ENCODE results near the gene CFHR3. TPM values are rescaled to one million over a fixed set of nuclear protein-coding genes. Genes with fewer than 3 reads are reported as not detected.
"Not testable (repeated sequence)": the region's sequence is repeated elsewhere in the genome, so short reads cannot be mapped to it uniquely, and the experiment has no call there.

CFHR3 gene
- total RNA-seq, result 0.39 TPM
- long read RNA-seq, result 0 reads

DNA sequence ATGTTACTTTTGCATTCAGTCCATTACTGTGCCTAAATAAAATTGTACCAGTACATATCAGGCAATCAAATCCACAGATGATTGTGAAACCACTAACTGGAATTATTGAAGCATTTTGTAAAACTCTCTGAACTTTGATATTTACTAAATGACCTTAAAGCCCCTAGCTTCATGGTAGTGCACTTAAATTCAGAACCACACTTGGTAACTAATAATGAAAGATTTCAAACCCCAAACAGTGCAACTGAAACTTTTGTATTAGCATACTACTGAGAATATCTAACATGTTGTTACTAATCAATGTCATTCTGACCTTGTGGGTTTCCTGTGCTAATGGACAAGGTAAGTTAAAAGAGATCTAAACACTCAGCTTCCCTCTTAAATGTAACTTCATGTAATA, at the start of gene CFHR3:
Gene CFHR3 (plus strand): TSS at position 238 of the 400 bp plus-strand sequence. CDS start 47 bp downstream, at position 285.
- DNase-seq (ENCODE audit: low spot score), result no peak

DNA sequence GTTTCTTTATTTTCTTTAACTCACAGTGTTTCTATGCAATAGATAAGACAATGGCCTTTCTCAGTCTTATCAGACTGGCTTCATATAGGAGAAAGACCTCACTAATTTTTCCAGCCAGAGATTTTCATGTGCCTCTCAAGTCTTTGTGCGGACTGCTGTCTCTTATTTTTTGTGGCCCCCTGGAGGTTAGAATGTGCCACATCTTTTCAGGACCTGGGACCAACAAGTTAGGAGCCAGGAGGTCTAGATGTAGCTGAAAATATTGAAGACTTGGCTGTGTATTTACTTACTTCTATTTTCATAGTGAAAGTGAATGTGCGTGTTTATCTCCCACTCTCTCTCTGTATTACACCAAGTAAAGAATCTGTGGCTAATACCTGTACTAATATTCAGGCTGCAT, 42.1 kb upstream of the CFHR3 start:
- DNase-seq (ENCODE audit: low spot score), result no peak

DNA sequence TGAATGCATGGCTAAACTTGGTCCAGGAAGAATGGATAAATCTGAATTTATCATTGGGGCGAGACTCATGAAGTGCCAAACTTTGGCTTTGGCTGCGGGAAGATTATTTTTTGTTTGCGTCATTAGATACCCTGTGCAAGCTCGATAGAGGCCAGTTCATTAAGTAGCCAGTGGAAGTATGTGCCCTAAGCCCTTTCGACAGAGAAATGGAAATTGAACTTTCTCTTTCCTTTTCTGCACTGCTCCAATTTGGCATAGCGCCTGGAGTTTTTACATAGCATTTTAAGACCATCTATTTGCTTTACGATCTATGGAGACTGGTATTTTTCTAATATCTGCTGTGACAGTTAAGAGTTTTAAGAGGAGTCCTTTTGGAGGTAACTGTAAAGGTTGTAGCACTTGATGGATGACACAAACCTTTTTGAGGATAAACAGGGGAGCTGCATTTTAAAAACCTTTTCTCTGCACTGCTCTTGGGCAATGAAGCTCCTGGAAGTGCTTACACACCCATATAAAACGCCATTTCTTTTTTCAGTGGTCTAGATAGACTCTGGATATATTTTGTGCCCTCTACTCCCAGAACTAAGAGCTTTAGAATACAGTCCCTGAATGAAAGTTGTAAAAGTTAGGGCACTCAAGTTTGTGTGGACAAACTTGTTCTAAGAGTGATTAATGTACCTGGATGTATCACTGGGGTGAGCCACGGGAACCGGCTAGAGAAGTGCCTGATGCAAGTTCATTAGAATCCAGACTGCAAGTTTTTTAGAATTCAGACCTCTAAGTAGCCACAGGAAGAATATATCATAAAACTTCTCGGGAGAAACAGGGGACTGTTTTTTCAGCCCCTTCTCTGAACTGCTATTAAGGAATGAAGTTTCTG, 41.3 kb upstream of the CFHR3 start:
- no peak for DNase-seq (ENCODE audit: low spot score)

DNA sequence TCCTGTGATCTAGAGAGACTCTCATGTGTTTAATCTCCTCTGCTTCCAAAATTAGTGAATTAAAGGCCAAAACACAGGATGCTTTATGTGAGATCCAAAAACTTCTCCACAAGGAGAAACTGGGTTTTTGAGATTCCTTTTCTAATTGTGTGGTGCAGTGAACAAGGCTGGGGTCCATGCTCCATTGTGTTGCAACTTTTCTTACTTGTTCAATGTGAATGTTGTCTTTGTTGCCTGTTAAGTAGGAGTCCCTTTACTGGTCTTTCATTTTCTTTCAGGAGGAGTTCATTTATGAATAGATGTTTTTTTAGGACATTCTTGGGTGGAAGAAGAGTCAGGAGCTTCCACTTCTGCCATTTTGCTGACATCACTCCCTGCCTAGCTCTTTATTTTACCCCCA, 40.6 kb upstream of the CFHR3 start:
- DNase-seq (ENCODE audit: low spot score), result no peak

DNA sequence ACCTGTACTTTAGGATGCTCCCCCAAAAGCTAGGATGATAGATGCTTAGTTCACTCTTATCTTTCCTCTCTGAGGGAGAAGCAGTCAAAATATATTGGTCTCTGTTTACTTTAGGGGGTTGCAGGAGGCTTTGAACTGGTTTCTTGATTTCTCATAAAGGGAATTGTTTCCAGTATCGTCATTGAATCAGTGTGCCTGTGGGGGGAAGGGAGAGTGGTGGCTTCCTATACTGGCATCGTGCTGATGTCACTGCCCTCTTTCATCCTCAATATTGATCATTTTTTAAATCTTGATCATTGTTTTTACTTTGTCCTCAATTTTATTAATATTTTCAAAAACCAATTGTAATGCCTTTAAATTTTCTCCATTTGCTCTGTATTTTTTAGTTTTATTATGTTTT, 40.2 kb upstream of the CFHR3 start:
- no peak for DNase-seq (ENCODE audit: low spot score)

DNA sequence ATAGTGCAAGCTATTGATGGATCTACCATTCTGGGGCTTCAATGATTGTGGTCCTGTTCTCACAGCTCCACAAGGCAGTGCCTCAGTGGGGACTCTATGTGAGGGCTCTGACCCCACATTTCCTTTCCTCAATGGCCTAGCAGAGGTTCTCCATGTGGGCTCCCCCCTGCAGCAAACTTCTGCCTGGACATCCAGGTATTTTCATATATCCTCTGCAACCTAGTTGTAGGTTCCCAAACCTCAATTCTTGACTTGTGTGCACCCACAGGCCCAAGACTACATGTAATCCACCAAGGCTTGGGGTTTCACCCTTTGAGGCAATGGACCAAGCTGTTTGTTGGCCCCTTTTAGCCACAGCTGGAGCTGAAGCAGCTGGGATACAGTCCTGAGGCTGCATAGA, 35.9 kb upstream of the CFHR3 start:
- no peak for DNase-seq (ENCODE audit: low spot score)

DNA sequence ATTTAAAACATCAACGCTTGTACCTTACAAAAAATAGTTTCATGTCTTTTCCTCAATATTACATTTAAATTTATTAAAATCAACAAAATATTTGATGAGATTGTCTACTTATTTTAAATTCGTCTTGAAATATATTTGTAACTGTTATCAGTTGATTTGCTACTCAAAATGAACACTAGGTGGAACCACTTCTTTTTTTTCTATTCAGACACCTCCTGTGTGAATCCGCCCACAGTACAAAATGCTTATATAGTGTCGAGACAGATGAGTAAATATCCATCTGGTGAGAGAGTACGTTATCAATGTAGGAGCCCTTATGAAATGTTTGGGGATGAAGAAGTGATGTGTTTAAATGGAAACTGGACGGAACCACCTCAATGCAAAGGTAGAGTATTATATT, 31.4 kb upstream of the CFHR3 start:
- not testable (repeated sequence) for DNase-seq (ENCODE audit: low spot score)

DNA sequence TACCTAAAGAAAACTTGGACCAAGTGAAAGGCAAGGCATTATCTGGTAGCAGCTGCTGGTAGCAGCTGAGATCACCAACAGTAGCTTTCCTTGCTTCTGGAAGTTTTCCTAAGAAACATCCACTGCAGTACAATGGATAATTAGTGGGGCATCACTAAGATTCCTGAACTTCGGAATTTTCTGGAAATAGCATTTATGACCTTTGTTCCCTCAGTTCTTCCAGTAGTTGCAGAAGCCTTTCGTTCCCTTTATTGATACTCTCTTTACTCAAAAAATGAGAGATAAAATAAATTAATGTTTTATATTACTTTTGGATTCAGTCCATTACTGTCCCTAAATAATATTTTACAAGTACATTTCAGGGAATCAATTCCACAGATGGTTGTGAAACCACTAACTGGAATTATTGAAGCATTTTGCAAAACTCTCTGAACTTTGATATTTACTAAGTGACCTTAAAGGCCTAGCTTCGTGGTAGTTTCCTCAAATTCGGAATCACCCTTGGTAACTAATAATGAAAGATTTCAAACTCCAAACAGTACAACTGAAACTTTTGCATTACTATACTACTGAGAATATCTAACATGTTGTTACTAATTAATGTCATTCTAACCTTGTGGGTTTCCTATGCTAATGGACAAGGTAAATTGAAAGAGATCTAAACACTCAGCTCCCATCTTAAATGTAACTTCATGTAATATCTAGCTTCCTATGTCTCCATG, 9.5 kb upstream of the CFHR3 start:
- DNase-seq (ENCODE audit: low spot score), result not testable (repeated sequence)

DNA sequence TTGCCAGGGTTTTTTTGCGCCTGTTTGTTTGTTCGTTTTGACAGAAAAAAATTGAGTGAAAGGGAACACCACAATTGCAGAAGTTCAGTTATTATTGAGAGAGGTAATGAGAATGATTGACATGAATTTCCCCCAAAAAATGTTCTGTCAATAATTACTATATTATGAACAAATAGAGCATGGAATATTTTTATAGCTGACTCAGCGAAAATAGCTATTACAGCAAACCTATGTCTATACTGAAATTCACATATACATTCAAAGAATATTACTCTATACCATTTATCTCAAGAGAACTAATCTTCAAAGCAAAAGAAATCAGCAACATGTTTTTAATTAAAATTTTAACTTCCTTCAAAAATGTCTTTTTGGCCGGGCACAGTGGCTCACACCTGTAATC, 4.8 kb upstream of the CFHR3 start:
- DNase-seq (ENCODE audit: low spot score), result not testable (repeated sequence)

DNA sequence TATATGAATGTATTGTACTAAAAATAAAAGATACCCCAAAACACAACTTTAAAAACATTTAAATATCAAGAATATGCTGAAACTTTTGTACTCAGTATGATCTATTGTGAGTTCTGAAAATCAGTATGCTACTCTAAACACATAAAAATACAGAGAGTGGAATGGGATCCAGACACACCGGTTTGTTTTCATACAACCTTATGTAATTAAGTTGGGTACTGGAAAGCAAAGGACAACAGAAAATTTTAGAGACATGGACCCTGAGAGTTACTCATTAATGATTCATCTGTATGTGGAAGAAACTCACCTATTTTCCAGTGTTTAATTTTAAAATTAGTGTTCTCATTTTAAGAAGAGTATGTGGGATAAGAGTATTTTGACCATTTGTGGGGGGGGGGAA, 927 bp upstream of the CFHR3 start:
- DNase-seq (ENCODE audit: low spot score), result no peak

DNA sequence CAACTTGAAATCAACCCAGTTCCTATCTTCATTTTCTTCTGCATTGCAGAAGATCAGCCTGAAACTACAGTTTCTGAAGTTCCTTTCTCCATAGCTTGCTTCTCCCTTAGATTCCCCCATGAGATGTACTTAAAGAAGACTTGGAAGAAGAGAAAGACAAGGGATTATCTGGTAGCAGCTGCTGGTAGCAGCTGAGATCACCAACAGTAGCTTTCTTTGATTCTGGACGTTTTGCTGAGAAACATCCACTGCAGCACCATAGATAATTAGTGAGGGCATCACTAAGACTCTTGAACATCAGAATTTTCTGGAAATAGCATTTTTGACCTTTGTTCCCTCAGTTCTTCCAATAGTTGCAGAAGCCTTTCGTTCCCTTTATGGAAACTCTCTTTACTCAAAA, 465 bp upstream of the CFHR3 start:
- no peak for DNase-seq (ENCODE audit: low spot score)

DNA sequence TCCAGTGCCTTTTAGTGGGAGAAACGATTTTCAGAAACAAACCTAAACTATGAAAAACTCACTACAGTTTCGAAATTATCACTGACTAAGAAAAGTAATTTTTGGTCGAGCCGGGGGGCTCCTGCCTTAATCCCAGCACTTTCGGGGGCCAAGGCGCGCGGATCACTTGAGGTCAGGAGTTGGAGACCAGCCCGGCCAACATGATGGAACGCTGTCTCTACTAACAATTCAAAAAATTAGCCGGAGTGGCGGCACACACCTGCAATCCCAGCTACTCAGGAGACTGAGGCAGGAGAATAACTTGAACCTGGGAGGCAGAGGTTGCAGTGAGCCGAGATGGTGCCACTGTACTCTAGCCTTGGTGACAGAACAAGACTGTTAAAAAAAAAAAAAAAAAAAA, 3.0 kb downstream of the CFHR3 start:
- DNase-seq (ENCODE audit: low spot score), result no peak

DNA sequence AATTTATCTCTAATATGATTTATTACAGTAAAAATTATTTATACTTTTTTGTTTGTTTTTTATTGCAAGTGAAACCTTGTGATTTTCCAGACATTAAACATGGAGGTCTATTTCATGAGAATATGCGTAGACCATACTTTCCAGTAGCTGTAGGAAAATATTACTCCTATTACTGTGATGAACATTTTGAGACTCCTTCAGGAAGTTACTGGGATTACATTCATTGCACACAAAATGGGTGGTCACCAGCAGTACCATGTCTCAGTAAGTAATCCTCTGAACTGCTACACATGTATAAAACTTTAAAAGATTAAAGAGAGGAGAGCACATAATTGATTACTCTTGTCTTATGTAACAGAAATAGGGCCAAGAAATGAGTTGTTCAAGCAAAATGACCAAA, 4.5 kb downstream of the CFHR3 start:
- DNase-seq (ENCODE audit: low spot score), result no peak

DNA sequence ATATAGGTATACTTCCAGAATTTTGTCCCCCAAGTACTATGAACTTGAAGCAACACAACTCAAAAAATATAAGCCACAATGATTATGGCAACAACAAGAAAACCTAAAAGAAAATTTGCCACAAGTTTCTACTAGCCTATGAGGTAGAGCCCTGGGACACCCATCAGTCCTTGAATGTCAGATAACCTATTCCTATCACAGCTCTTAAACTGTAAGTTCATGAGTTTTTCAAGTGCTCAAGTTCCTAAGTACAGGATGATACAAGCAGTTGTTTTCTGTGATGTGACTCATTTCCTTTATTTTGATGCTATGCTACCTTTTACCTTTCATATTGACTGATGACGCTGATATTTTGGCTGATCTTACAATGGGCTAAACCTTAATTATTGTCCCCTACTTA, 16.6 kb downstream of the CFHR3 start:
- not testable (repeated sequence) for DNase-seq (ENCODE audit: low spot score)

DNA sequence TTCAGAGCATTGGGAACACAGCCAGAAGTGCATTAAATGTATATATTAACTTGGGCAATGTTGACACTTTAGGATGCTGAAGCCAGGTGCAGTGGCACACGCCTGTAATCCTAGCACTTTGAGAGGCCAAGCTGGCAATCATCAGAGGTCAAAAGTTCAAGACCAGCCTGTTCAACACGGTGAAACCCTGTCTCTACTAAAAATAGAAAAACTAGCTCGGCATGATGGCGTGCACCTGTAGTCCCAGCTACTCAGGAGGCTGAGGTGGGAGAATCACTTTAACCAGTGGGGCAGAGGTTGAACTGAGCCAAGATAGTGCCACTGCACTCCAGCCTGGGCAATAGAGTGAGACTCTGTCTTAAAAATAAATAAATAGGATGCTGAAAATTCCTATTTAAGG, 19.5 kb downstream of the CFHR3 start:
- not testable (repeated sequence) for DNase-seq (ENCODE audit: low spot score)

DNA sequence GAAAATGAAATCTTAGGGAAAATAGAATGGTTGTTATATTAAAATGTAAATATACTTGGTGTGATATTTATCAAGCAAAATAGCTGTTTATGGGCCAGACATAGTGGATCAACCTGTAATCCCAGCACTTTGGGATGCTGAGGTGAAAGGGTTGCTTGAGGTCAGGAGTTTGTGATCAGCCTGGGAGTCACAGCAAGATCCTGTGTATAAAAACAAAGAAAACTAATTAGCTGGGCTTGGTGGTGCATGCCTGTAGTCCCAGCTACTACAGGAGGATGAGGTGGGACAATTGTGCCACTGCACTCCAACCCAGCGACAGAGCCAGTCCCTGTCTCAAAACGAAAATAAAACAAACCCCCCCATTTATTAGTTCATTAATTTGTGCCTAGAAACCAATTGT, 23.3 kb downstream of the CFHR3 start:
- no peak for DNase-seq (ENCODE audit: low spot score)

DNA sequence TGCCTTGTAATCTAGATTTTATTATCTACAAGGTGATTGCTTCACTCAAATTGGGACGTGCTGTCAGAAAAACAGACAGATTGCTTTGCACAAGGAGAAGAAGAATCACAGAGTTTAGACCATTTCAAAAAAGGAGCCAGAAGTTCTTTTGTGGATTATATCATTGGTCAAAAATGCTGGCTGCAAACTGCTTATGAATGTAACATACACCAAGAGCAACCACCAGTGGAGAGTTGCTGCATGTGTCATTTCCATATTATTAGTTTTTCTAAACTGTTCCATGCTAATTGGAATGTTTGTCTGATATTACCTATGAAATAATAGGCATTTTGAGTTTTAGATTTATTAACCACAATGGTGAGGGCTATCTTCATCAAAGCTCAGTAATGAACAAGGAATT, 27.3 kb downstream of the CFHR3 start:
- not testable (repeated sequence) for DNase-seq (ENCODE audit: low spot score)

DNA sequence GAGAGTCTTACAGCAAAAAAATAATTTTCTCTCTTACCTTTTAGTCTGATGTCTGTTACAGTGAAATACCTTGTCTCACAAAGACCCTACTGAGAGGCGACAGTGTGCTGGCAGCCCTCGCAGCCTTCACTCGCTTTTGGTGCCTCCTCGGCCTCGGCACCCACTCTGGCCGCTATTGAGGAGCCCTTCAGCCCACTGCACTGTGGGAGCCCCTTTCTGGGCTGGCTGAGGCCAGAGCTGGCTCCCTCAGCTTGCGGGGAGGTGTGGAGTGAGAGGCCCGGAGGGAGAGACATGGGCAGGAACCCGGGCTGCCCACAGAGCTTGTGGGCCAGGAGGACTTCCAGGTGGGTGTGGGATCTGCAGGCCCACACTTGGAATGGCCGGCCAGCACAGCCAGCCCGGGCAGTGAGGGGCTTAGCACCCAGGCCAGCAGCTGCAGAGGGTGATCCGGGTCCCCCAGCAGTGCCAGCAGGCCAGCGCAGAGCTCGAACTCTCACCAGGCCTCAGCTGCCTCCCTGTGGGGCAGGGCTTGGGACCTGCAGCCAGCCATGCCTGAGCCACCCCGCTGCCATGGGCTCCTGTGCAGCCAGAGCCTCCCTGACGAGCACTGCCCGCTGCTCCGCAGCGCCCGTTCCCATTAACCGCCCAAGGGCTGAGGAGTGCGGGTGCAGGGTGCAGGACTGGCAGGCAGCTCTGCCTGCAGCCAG, 34.0 kb downstream of the CFHR3 start:
- DNase-seq (ENCODE audit: low spot score), result no peak

DNA sequence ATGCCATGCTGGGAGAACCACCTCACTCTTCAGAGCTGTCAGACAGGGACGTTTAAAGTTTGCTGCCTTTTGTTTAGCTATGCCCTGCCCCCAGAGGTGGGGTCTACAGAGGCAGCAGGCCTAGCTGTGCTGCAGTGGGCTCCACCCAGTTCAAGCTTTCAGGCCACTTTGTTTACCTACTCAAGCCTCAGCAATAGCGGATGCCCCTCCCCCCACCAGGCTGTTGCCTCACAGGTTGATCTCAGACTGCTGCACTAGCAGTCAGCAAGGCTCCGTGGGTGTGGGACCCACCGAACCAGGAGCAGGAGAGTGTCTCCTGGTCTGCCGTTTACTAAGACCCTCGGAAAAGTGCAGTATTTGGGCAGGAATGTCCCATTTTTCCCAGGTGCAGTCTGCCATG, 42.8 kb downstream of the CFHR3 start:
- DNase-seq (ENCODE audit: low spot score), result not testable (repeated sequence)

DNA sequence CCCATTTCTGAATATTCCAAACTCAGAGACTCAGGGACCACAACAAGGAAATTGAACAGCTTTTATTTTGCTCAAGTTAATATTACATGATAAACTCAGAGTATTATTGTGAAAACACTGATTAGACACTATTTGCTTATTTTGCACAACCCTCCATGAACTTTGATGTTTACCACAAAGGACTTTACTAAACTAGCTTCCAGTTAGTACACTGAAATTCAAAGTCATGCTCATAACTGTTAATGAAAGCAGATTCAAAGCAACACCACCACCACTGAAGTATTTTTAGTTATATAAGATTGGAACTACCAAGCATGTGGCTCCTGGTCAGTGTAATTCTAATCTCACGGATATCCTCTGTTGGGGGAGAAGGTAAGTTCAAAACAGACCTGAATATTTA, 44.9 kb downstream of the CFHR3 start, which contains the start of gene CFHR1:
Gene CFHR1 (plus strand): TSS at position 201 of the 400 bp plus-strand sequence. CDS start 114 bp downstream, at position 315.
- DNase-seq (ENCODE audit: low spot score), result not testable (repeated sequence)

DNA sequence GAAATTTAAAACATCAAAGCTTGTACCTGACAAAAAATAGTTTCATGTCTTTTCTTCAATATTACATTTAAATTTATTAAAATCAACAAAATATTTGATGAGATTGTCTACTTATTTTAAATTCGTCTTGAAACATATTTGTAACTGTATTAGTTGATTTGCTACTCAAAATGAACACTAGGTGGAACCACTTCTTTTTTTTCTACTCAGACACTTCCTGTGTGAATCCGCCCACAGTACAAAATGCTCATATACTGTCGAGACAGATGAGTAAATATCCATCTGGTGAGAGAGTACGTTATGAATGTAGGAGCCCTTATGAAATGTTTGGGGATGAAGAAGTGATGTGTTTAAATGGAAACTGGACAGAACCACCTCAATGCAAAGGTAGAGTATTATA, 53.2 kb downstream of the CFHR3 start:
- DNase-seq (ENCODE audit: low spot score), result not testable (repeated sequence)
